ENCODE results near the gene SMC2.

DNA sequence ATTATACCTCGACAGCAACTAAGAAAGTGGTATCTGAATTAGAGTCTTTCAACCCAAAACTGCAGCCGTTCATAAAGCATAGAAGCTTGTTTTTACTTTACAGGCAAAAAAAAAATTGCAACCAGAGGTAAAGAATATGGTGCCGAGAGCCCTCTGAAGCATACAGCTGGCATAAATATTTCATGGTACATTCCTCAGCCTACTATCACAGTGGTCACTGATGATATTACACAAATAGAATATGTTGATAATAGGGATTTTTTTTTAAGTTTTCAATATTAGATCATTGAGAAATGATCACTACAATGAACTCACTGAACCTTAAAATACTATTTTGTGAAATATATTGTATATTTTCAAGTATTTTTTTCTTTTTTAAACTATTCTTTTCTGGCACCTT lies 6.2 kb upstream of the SMC2 start:
- TF ChIP-seq, protein P1, sequence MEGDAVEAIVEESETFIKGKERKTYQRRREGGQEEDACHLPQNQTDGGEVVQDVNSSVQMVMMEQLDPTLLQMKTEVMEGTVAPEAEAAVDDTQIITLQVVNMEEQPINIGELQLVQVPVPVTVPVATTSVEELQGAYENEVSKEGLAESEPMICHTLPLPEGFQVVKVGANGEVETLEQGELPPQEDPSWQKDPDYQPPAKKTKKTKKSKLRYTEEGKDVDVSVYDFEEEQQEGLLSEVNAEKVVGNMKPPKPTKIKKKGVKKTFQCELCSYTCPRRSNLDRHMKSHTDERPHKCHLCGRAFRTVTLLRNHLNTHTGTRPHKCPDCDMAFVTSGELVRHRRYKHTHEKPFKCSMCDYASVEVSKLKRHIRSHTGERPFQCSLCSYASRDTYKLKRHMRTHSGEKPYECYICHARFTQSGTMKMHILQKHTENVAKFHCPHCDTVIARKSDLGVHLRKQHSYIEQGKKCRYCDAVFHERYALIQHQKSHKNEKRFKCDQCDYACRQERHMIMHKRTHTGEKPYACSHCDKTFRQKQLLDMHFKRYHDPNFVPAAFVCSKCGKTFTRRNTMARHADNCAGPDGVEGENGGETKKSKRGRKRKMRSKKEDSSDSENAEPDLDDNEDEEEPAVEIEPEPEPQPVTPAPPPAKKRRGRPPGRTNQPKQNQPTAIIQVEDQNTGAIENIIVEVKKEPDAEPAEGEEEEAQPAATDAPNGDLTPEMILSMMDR (IDR thresholded peaks at IDR 0.05; ENCODE audit: insufficient read depth, low read length): no peak
- TF ChIP-seq SPI1 (IDR thresholded peaks at IDR 0.05; ENCODE audit: borderline replicate concordance, low read depth): no peak

Measured in HL-60 (cell line).